Kidney (tissue), 14 donors: ENCODE data around the gene PRRX2. TPM values are rescaled to one million over a fixed set of nuclear protein-coding genes. Genes with fewer than 3 reads are reported as not detected.

Experiments
- DNase-seq, 5 donors: peaks; one replicate each; pipeline ENCODE4 v3.0.0-alpha.2; 2013 to 2020
- FAIRE-seq: peaks from 2 replicates; lab custom pipeline; 2012; peaks lifted over from hg19 to GRCh38; lab: Jason Lieb, UNC
- H3K27ac ChIP-seq, 2 donors: one replicate each; pipeline ENCODE4 v1.7.0; 2013; ENCODE audit warnings: low read depth in 2 of 2, low read length in 2 of 2, inconsistent platforms in 1 of 2
- H3K27me3 ChIP-seq: one replicate; pipeline ENCODE4 v1.7.1; 2013; ENCODE audit warnings: low read length, inconsistent platforms; ENCODE audit not compliant: control insufficient read depth, insufficient read depth
- H3K36me3 ChIP-seq, 3 donors: one replicate each; pipeline versions ENCODE4 v1.7.0 to v1.7.1; 2013; ENCODE audit warnings: low read length in 3 of 3, control low read depth in 1 of 3, inconsistent platforms in 1 of 3; ENCODE audit not compliant: insufficient read depth in 3 of 3, control insufficient read depth in 2 of 3
- H3K4me1 ChIP-seq, 3 donors: one replicate each; pipeline versions ENCODE4 v1.7.0 to v1.7.1; 2013; ENCODE audit warnings: low read length in 3 of 3, inconsistent platforms in 1 of 3, low read depth in 1 of 3; ENCODE audit not compliant: control insufficient read depth in 2 of 3, insufficient read depth in 2 of 3
- H3K4me3 ChIP-seq, 3 donors: one replicate each; pipeline versions ENCODE4 v1.7.0 to v1.8.1; 2013; ENCODE audit warnings: low read length in 3 of 3, control low read depth in 1 of 3, inconsistent platforms in 1 of 3
- H3K9ac ChIP-seq, 3 donors: one replicate each; pipeline versions ENCODE4 v1.7.0 to v1.7.1; 2013; ENCODE audit warnings: low read length in 3 of 3, control low read depth in 1 of 3, inconsistent platforms in 1 of 3
- H3K9me3 ChIP-seq, 3 donors: one replicate each; pipeline versions ENCODE4 v1.7.0 to v1.7.1; 2013; ENCODE audit warnings: low read length in 3 of 3, control low read depth in 1 of 3, inconsistent platforms in 1 of 3; ENCODE audit not compliant: control insufficient read depth in 2 of 3, insufficient read depth in 1 of 3
- CTCF ChIP-seq: IDR thresholded peaks from 3 replicates; pipeline ENCODE4 v1.5.1; 2012; ENCODE audit warnings: mild to moderate bottlenecking, moderate library complexity, borderline replicate concordance; ENCODE audit not compliant: insufficient read depth; ENCODE audit errors: extremely low read depth
- intact Hi-C: fragments of 100-400 bp; cut with DNase I; formaldehyde crosslinking; loops from one replicate; pipeline ENCODE4 v1.11.1; 2022
- polyA plus RNA-seq: library from polyadenylated mRNA; stranded (reverse); fragments of 350-450 nt; fragmentation: Illumina TruSeq; extraction: RNeasy Lipid Tissue Mini Kit (QIAGEN cat#74804); gene quantifications from one replicate; pipeline ENCODE4 v1.2.3, GENCODE V29; 2014; ENCODE audit warnings: low read depth, low replicate concordance; ENCODE audit not compliant: insufficient read depth
- total RNA-seq: library from RNA; stranded (reverse); fragmentation: NEBNext Ultra II Directional; extraction: Animal tissue kit (Norgen Biotek cat#: 25700); gene quantifications from one replicate; pipeline ENCODE4 v1.2.1, GENCODE V29; 2021
- donor health status: control.
- donor health status: control.
- donor health status: control.
- donor health status: control.
- donor health status: control.
- donor health status: DM: yes; HTN: yes; CAD: no.
- donor health status: Normal renal cell carcinoma (clear cell type).

Gene PRRX2
- total and polyA plus RNA-seq, 2 donors from 2014 or later, result 1.8 to 2.3 TPM

- Histone ChIP-seq H3K9me3 (no peaks in the 10 kb centered on the region), H3K4me3 (no peak overlapping the region), H3K27me3 (no peaks in the 10 kb centered on the region), H3K9ac (no peak overlapping the region), H3K4me1 (peaks cover 0 to 4% (median 0%) of the 10 kb centered on the region in 3 donors), H3K36me3 (no peaks in the 10 kb centered on the region), H3K27ac (no peak overlapping the region)
- TF ChIP-seq CTCF, result no peak
- FAIRE-seq (no peak), DNase-seq (no peak)
- intact Hi-C loops, result no loop called here
These were observed 14.7 kb upstream of the PRRX2 start for GRCh38 chr9:129650680-129651235.

GRCh38 chr9:129653823-129654553 lies 11.5 kb upstream of the PRRX2 start:
- Histone ChIP-seq H3K4me1 (peaks cover 0 to 4% (median 0%) of the 10 kb centered on the region in 3 donors), H3K9me3 (no peaks in the 10 kb centered on the region), H3K27ac (no peak overlapping the region), H3K4me3 (peak overlapping the region in 1 of 3 donors; percentile 43), H3K9ac (peak overlapping the region in 2 of 3 donors; percentile 12 to 16), H3K36me3 (no peaks in the 10 kb centered on the region), H3K27me3 (no peaks in the 10 kb centered on the region)
- intact Hi-C loops, result no loop called here
- FAIRE-seq, result no peak
- no peak for TF ChIP-seq CTCF
- DNase-seq, result peak in 3 of 5 donors; percentile 43 to 92 (median 90)

GRCh38 chr9:129654554-129655040 lies 10.8 kb upstream of the PRRX2 start:
- H3K9ac ChIP-seq, result peak overlapping the region in 2 of 3 donors; percentile 12 to 16
- peak overlapping the region in 1 of 3 donors; percentile 43 for H3K4me3 ChIP-seq
- FAIRE-seq (no peak), DNase-seq (peak in 1 of 5 donors; percentile 68)
- intact Hi-C loops, result no loop called here
- no peaks in the 10 kb centered on the region for H3K27me3 ChIP-seq
- no peak overlapping the region for H3K27ac ChIP-seq
- no peak for TF ChIP-seq CTCF
- H3K4me1 ChIP-seq, result peaks cover 0 to 4% (median 0%) of the 10 kb centered on the region in 3 donors
- no peaks in the 10 kb centered on the region for H3K36me3 ChIP-seq
- no peaks in the 10 kb centered on the region for H3K9me3 ChIP-seq
